Smooth muscle cell (in vitro differentiated cells): ENCODE measurements around the gene PSMA4. TPM values are rescaled to one million over a fixed set of nuclear protein-coding genes. Genes with fewer than 3 reads are reported as not detected.

Source experiments
- DNase-seq: peaks from one replicate; lab custom pipeline; 2025; ENCODE audit not compliant: unreplicated experiment; lab: John Stamatoyannopoulos, UW
- H2AFZ ChIP-seq: fragments of 200-600 bp; sonication (generic); 2 replicates; pipeline ENCODE4 v1.6.0; 2016; ENCODE audit warnings: antibody characterized with exemption, low read depth, mild to moderate bottlenecking
- H3F3A ChIP-seq: fragments of 200-600 bp; sonication (generic); 2 replicates; pipeline ENCODE4 v1.6.0; 2017; ENCODE audit warnings: antibody characterized with exemption, low read depth
- H3K27ac ChIP-seq: fragments of 200-600 bp; sonication (generic); 2 replicates; pipeline ENCODE4 v1.5.1; 2016; ENCODE audit warnings: low read depth, mild to moderate bottlenecking
- H3K27me3 ChIP-seq: fragments of 200-600 bp; sonication (generic); 2 replicates; pipeline ENCODE4 v1.6.1; 2016; ENCODE audit warnings: low read depth, mild to moderate bottlenecking
- H3K36me3 ChIP-seq: fragments of 200-600 bp; sonication (generic); 2 replicates; pipeline ENCODE4 v1.5.1; 2016; ENCODE audit warnings: low read depth
- H3K4me1 ChIP-seq: fragments of 200-600 bp; sonication (generic); 2 replicates; pipeline ENCODE4 v1.5.1; 2016; ENCODE audit warnings: low read depth
- H3K4me2 ChIP-seq: fragments of 200-600 bp; sonication (generic); 2 replicates; pipeline ENCODE4 v1.6.0; 2016; ENCODE audit warnings: mild to moderate bottlenecking
- H3K4me3 ChIP-seq: fragments of 200-600 bp; sonication (generic); 2 replicates; pipeline ENCODE4 v1.5.1; 2016; ENCODE audit warnings: mild to moderate bottlenecking
- H3K79me2 ChIP-seq: fragments of 200-600 bp; sonication (generic); 2 replicates; pipeline ENCODE4 v1.6.0; 2016; ENCODE audit warnings: low read depth, mild to moderate bottlenecking
- H3K9ac ChIP-seq: fragments of 200-600 bp; sonication (generic); 2 replicates; pipeline ENCODE4 v1.6.0; 2016; ENCODE audit warnings: low read depth
- H3K9me3 ChIP-seq: fragments of 200-600 bp; sonication (generic); replicated peaks from 2 replicates; pipeline ENCODE4 v1.5.1; 2016; ENCODE audit warnings: low read depth
- H4K20me1 ChIP-seq: fragments of 200-600 bp; sonication (generic); 2 replicates; pipeline ENCODE4 v1.6.0; 2016; ENCODE audit warnings: low read depth
- CTCF ChIP-seq: fragments of 200-600 bp; sonication (generic); IDR thresholded peaks from 2 replicates; pipeline ENCODE4 v1.5.1; 2017; ENCODE audit warnings: borderline replicate concordance, mild to moderate bottlenecking, antibody characterized with exemption; ENCODE audit not compliant: insufficient read depth, poor library complexity, severe bottlenecking
- WGBS: methylation state at CpG from one replicate; pipeline ENCODE4 v1.1.7; 2016; ENCODE audit warnings: low lambda C conversion rate; 5-methylcytosine and 5-hydroxymethylcytosine counted together
- polyA plus RNA-seq: library from polyadenylated mRNA; unstranded; fragments of >200 nt; fragmentation: Nextera tagmentation; extraction: Ambion mirVana; gene quantifications from 2 replicates; pipeline ENCODE4 v1.2.1, GENCODE V29; 2016
- total RNA-seq: library from RNA; depleted of rRNA; stranded (reverse); fragments of >200 nt; gene quantifications from 2 replicates; pipeline ENCODE4 v1.2.3, GENCODE V29; 2014

PSMA4 gene
- 198 and 218 TPM in 2 replicates for total RNA-seq
- polyA plus RNA-seq = 231 and 245 TPM in 2 replicates

GRCh38 chr15:78540141-78540870, at the start of gene PSMA4:
PSMA4 (plus strand) TSS chr15:78540444; CDS start chr15:78541928, 1,484 bp downstream.
- Histone ChIP-seq H3K9me3 (no peaks in the 10 kb centered on the region), H3K36me3 (peaks cover 17% of the 10 kb centered on the region), H4K20me1 (peaks cover 8% of the 10 kb centered on the region), H2AFZ (peak within 1 kb of the TSS; percentile 94), H3K27me3 (no peaks in the 10 kb centered on the region), H3K4me3 (peak within 1 kb of the TSS; percentile 90), H3K4me1 (peaks cover 9% of the 10 kb centered on the region), H3K79me2 (peaks cover 26% of the 10 kb centered on the region), H3K27ac (peak within 1 kb of the TSS; percentile 95), H3K9ac (peak within 1 kb of the TSS; percentile 98), H3K4me2 (peak within 1 kb of the TSS; percentile 97), H3F3A (no peaks in the 10 kb centered on the region)
- WGBS = under 1% methylated on average over 45 of the region's 56 CpGs
- TF ChIP-seq CTCF = peak; percentile 16
- DNase-seq = peak; percentile 97

- 84% methylated on average over 1 of the region's 1 CpG for WGBS
- no peak overlapping the region for H3K27ac ChIP-seq
- TF ChIP-seq CTCF = no peak
Observed at GRCh38 chr15:78492872-78493271, 47.4 kb upstream of the PSMA4 start.

GRCh38 chr15:78501857-78502256, 38.4 kb upstream of the PSMA4 start:
- no peaks in the 10 kb centered on the region for H3K4me1 ChIP-seq
- TF ChIP-seq CTCF = no peak
- H2AFZ ChIP-seq = no peak overlapping the region
- no peaks in the 10 kb centered on the region for H3K27me3 ChIP-seq
- DNase-seq = no peak
- no peak overlapping the region for H3K4me2 ChIP-seq
- H3K27ac ChIP-seq = no peak overlapping the region
- H3K9ac ChIP-seq = no peak overlapping the region
- no peak overlapping the region for H3K4me3 ChIP-seq
- no peaks in the 10 kb centered on the region for H3K79me2 ChIP-seq
- no peaks in the 10 kb centered on the region for H3K9me3 ChIP-seq
- 97% methylated on average over 4 of the region's 4 CpGs for WGBS
- no peaks in the 10 kb centered on the region for H4K20me1 ChIP-seq
- peaks cover 31% of the 10 kb centered on the region for H3K36me3 ChIP-seq
- peaks cover 9% of the 10 kb centered on the region for H3F3A ChIP-seq

More at GRCh38 chr15:78492872-78493271, 47.4 kb upstream of the PSMA4 start:
- Histone ChIP-seq H3K4me2 (no peak overlapping the region), H2AFZ (no peak overlapping the region), H3K4me3 (no peak overlapping the region), H3K36me3 (peaks cover 29% of the 10 kb centered on the region), H3K4me1 (no peaks in the 10 kb centered on the region), H3K79me2 (no peaks in the 10 kb centered on the region), H3K27me3 (no peaks in the 10 kb centered on the region), H3K9me3 (no peaks in the 10 kb centered on the region), H3K9ac (no peak overlapping the region), H4K20me1 (no peaks in the 10 kb centered on the region), H3F3A (no peaks in the 10 kb centered on the region)
- no peak for DNase-seq

- WGBS = 100% methylated on average over 2 of the region's 2 CpGs
- H3K9me3 ChIP-seq = no peaks in the 10 kb centered on the region
- H3K36me3 ChIP-seq = peaks cover 23% of the 10 kb centered on the region
- peaks cover 9% of the 10 kb centered on the region for H3F3A ChIP-seq
- no peaks in the 10 kb centered on the region for H3K4me1 ChIP-seq
- H3K79me2 ChIP-seq = no peaks in the 10 kb centered on the region
- H3K4me3 ChIP-seq = no peak overlapping the region
- no peak for TF ChIP-seq CTCF
- no peak overlapping the region for H3K9ac ChIP-seq
- no peaks in the 10 kb centered on the region for H3K27me3 ChIP-seq
- H3K27ac ChIP-seq = no peak overlapping the region
- no peak overlapping the region for H3K4me2 ChIP-seq
- no peaks in the 10 kb centered on the region for H4K20me1 ChIP-seq
- no peak for DNase-seq
- H2AFZ ChIP-seq = no peak overlapping the region
Observed at GRCh38 chr15:78502641-78503040, 37.6 kb upstream of the PSMA4 start.
